ENCODE data around the gene OSBPL5.
"Not testable (repeated sequence)": the region's sequence is repeated elsewhere in the genome, so short reads cannot be mapped to it uniquely, and the experiment has no call there.

Gene OSBPL5

GRCh38 chr11:3120071-3120792 lies 44.9 kb downstream of the OSBPL5 start:
- DNase-seq, result peak; percentile 45

GRCh38 chr11:3119141-3119821 lies 45.8 kb downstream of the OSBPL5 start:
- peak; percentile 34 for DNase-seq

- no peak for DNase-seq
Observed at GRCh38 chr11:3115321-3115720, 49.8 kb downstream of the OSBPL5 start.

GRCh38 chr11:3113661-3114060 lies 51.4 kb downstream of the OSBPL5 start:
- DNase-seq, result not testable (repeated sequence)

GRCh38 chr11:3111919-3112690 lies 53.0 kb downstream of the OSBPL5 start:
- DNase-seq, result no peak

GRCh38 chr11:3111466-3111865 lies 53.6 kb downstream of the OSBPL5 start:
- DNase-seq, result no peak

- DNase-seq, result peak; percentile 69
Observed at GRCh38 chr11:3109921-3110706, 55.0 kb downstream of the OSBPL5 start.

GRCh38 chr11:3109434-3109833 lies 55.7 kb downstream of the OSBPL5 start:
- no peak for DNase-seq

GRCh38 chr11:3108183-3108721 lies 56.9 kb downstream of the OSBPL5 start:
- DNase-seq, result peak; percentile 36

GRCh38 chr11:3107608-3108182 lies 57.4 kb downstream of the OSBPL5 start:
- DNase-seq, result peak; percentile 35

- DNase-seq, result peak; percentile 52
Observed at GRCh38 chr11:3106736-3107524, 58.2 kb downstream of the OSBPL5 start.

GRCh38 chr11:3105791-3106735 lies 59.0 kb downstream of the OSBPL5 start:
- DNase-seq, result peak; percentile 50

GRCh38 chr11:3104961-3105790 lies 59.9 kb downstream of the OSBPL5 start:
- peak; percentile 37 for DNase-seq

- peak; percentile 50 for DNase-seq
Observed at GRCh38 chr11:3104051-3104714, 60.9 kb downstream of the OSBPL5 start.

GRCh38 chr11:3103076-3103475 lies 62.0 kb downstream of the OSBPL5 start:
- DNase-seq, result peak; percentile 26

GRCh38 chr11:3102641-3102921 lies 62.5 kb downstream of the OSBPL5 start:
- DNase-seq, result no peak

- peak; percentile 46 for DNase-seq
Observed at GRCh38 chr11:3101921-3102640, 63.0 kb downstream of the OSBPL5 start.

- DNase-seq, result no peak
Observed at GRCh38 chr11:3099178-3099577, 65.9 kb downstream of the OSBPL5 start.
